Loucy (cell line): Measurements from ENCODE around the gene CAMTA1.

Experiments
- H2AFZ ChIP-seq: fragments of 200-600 bp; sonication (generic); 2 replicates; pipeline ENCODE4 v1.6.0; 2016; ENCODE audit warnings: antibody characterized with exemption, mild to moderate bottlenecking, low read length, moderate library complexity
- H3F3A ChIP-seq: fragments of 200-600 bp; 2 replicates; pipeline ENCODE4 v1.6.0; 2016; ENCODE audit warnings: antibody characterized with exemption, low read depth, mild to moderate bottlenecking
- H3K27me3 ChIP-seq: fragments of 200-600 bp; sonication (generic); 2 replicates; pipeline ENCODE4 v1.6.1; 2014; ENCODE audit warnings: low read length, mild to moderate bottlenecking; ENCODE audit not compliant: insufficient read depth, poor library complexity, severe bottlenecking
- H3K36me3 ChIP-seq: fragments of 200-600 bp; sonication (generic); 2 replicates; pipeline ENCODE4 v1.6.1; 2016; ENCODE audit warnings: low read length; ENCODE audit not compliant: insufficient read depth
- H3K4me1 ChIP-seq: fragments of 200-600 bp; sonication (generic); 2 replicates; pipeline ENCODE4 v1.5.1; 2014; ENCODE audit warnings: low read length, mild to moderate bottlenecking; ENCODE audit not compliant: insufficient read depth, poor library complexity, severe bottlenecking
- H3K4me2 ChIP-seq: fragments of 200-600 bp; sonication (generic); 2 replicates; pipeline ENCODE4 v1.6.0; 2014; ENCODE audit warnings: antibody characterized with exemption, low read length, low read depth, mild to moderate bottlenecking; ENCODE audit not compliant: poor library complexity, severe bottlenecking
- H3K4me3 ChIP-seq: fragments of 200-600 bp; sonication (generic); 2 replicates; pipeline ENCODE4 v1.5.1; 2014; ENCODE audit warnings: low read length, mild to moderate bottlenecking, mixed read lengths; ENCODE audit not compliant: poor library complexity, severe bottlenecking
- H3K79me2 ChIP-seq: fragments of 200-600 bp; sonication (generic); 2 replicates; pipeline ENCODE4 v1.6.1; 2014; ENCODE audit warnings: low read length; ENCODE audit not compliant: insufficient read depth
- H3K9ac ChIP-seq: fragments of 200-600 bp; sonication (generic); 2 replicates; pipeline ENCODE4 v1.6.0; 2014; ENCODE audit warnings: mild to moderate bottlenecking, low read depth, low read length, moderate library complexity; ENCODE audit not compliant: poor library complexity, severe bottlenecking
- H3K9me2 ChIP-seq: fragments of 200-600 bp; sonication (generic); replicated peaks from 2 replicates; pipeline ENCODE4 v1.6.1; 2016; ENCODE audit warnings: low read depth, low read length, mixed read lengths
- H3K9me3 ChIP-seq: fragments of 200-600 bp; sonication (generic); 2 replicates; pipeline ENCODE4 v1.6.1; 2014; ENCODE audit warnings: mild to moderate bottlenecking, antibody characterized with exemption, low read length, low read depth; ENCODE audit not compliant: insufficient read depth
- H4K20me1 ChIP-seq: fragments of 200-600 bp; sonication (generic); 2 replicates; pipeline ENCODE4 v1.6.0; 2014; ENCODE audit warnings: antibody characterized with exemption, low read length, mild to moderate bottlenecking; ENCODE audit not compliant: insufficient read depth, poor library complexity, severe bottlenecking
- EZH2phosphoT487 ChIP-seq: fragments of 200-600 bp; IDR thresholded peaks from 2 replicates; pipeline ENCODE4 v1.6.1; 2018; ENCODE audit warnings: antibody characterized with exemption, mild to moderate bottlenecking, moderate library complexity, borderline replicate concordance
- TF ChIP-seq, protein P1 (sequence below): fragments of 200-600 bp; sonication (generic); conservative IDR thresholded peaks from 2 replicates; pipeline ENCODE4 v1.5.1; 2014; ENCODE audit warnings: mild to moderate bottlenecking, antibody characterized with exemption, low read length

The CAMTA1 gene

DNA sequence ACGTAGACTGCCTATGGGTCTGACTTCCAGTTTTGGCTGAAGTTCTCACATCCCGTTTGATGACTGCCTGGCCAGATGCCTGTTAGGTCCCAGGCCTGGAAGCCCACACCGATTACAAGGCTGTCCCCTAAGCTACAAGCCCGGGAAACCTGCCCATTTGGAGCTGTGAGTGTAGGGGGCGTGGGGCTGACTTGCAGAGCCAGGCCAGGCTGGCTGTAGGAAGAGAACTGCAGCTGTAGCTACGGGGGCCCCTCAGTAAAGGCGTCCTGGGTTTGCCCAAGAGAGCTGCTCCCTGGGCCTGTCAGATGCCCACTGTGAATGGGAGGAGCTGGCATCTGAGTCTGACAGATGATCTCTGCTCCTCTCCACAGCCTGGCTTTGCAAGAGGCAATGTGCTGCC is 199.7 kb downstream of the CAMTA1 start:
- no peaks in the 10 kb centered on the region for H4K20me1 ChIP-seq
- no peaks in the 10 kb centered on the region for H3K4me1 ChIP-seq
- H3K36me3 ChIP-seq: no peaks in the 10 kb centered on the region
- H3K9ac ChIP-seq: no peak overlapping the region
- H3K4me3 ChIP-seq: no peak overlapping the region
- no peaks in the 10 kb centered on the region for H3K27me3 ChIP-seq
- no peaks in the 10 kb centered on the region for H3F3A ChIP-seq
- no peak overlapping the region for H3K4me2 ChIP-seq
- H3K9me2 ChIP-seq: no peaks in the 10 kb centered on the region
- TF ChIP-seq, protein P1, sequence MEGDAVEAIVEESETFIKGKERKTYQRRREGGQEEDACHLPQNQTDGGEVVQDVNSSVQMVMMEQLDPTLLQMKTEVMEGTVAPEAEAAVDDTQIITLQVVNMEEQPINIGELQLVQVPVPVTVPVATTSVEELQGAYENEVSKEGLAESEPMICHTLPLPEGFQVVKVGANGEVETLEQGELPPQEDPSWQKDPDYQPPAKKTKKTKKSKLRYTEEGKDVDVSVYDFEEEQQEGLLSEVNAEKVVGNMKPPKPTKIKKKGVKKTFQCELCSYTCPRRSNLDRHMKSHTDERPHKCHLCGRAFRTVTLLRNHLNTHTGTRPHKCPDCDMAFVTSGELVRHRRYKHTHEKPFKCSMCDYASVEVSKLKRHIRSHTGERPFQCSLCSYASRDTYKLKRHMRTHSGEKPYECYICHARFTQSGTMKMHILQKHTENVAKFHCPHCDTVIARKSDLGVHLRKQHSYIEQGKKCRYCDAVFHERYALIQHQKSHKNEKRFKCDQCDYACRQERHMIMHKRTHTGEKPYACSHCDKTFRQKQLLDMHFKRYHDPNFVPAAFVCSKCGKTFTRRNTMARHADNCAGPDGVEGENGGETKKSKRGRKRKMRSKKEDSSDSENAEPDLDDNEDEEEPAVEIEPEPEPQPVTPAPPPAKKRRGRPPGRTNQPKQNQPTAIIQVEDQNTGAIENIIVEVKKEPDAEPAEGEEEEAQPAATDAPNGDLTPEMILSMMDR: no peak
- no peak for TF ChIP-seq EZH2phosphoT487
- no peak overlapping the region for H2AFZ ChIP-seq
- H3K79me2 ChIP-seq: no peaks in the 10 kb centered on the region
- H3K9me3 ChIP-seq: no peaks in the 10 kb centered on the region

DNA sequence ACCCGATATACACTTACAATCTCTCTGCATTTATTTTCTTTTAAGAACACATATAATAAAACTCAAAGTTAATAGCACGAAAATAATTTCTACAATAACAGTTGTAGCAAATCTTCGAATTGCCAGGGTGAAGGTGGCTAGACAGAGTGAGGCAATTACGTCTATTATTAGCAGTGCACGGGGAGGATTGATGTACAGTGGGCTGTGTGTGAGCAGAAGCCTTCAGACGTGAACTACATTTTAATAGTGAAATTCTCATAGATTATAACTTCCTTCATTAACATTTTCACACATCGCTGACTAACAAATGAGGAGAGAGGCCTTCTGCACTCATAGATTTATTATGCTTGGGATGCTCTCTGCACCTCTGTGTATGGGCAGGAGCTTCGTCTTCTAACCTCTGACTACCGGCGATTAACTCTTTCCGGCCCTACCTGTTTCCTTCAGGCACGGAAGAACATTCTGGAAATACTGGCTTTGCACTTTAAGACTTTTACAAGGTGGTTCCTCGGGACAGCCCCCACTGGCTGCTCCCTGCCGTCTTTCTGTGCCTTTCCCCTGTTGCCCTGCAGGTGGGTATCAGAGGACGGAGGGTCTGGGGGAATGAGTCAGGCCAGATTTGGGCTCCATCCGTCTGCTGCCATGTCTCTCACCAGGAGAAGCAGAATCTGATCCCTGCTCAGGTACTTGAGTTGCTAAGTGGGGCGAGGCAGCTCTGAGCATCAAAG is 200.5 kb downstream of the CAMTA1 start:
- Histone ChIP-seq H4K20me1 (no peaks in the 10 kb centered on the region), H3K9ac (no peak overlapping the region), H3F3A (no peaks in the 10 kb centered on the region), H3K9me2 (no peaks in the 10 kb centered on the region), H3K4me1 (no peaks in the 10 kb centered on the region), H2AFZ (no peak overlapping the region), H3K4me3 (no peak overlapping the region), H3K79me2 (no peaks in the 10 kb centered on the region), H3K36me3 (no peaks in the 10 kb centered on the region), H3K4me2 (no peak overlapping the region), H3K9me3 (no peaks in the 10 kb centered on the region), H3K27me3 (no peaks in the 10 kb centered on the region)
- TF ChIP-seq EZH2phosphoT487: no peak
- TF ChIP-seq, protein P1: no peak

DNA sequence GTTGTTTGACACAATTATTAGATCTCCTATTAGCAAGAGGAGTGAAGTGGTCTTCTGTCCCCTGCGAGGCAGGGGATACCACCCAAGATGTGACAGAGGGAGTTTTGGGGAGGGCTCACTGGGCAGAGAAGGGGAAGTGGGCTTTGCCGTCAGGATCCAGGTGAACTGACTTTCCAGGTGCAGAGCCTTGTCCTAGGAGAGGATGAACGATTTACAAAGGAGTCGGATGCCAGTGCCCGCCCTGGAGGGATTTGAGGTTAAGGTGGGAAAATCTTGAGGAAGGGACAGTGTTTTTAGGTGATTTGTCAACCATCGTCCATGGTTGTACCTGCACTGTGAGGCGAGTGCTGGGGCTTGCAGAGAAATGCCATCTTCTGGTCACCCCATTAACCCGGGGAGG is 201.0 kb downstream of the CAMTA1 start:
- H3K27me3 ChIP-seq: no peaks in the 10 kb centered on the region

More for the DNA sequence above, 201.0 kb downstream of the CAMTA1 start:
- Histone ChIP-seq H3K4me1 (no peaks in the 10 kb centered on the region), H3K9me2 (no peaks in the 10 kb centered on the region), H3K4me3 (no peak overlapping the region), H3K4me2 (no peak overlapping the region), H3K36me3 (no peaks in the 10 kb centered on the region), H3K9me3 (no peaks in the 10 kb centered on the region), H3K79me2 (no peaks in the 10 kb centered on the region), H4K20me1 (no peaks in the 10 kb centered on the region), H3K9ac (no peak overlapping the region), H2AFZ (no peak overlapping the region), H3F3A (no peaks in the 10 kb centered on the region)
- TF ChIP-seq EZH2phosphoT487: no peak
- TF ChIP-seq, protein P1: no peak
